IMR-90 (cell line): Measurements from ENCODE around the gene RNASE2.

Experiments
- CEBPB ChIP-seq: IDR thresholded peaks from 2 replicates; pipeline ENCODE4 v1.6.1; 2012; ENCODE audit warnings: low read depth, low read length, improper control_type of control experiment
- CTCF ChIP-seq: conservative IDR thresholded peaks from 2 replicates; pipeline ENCODE4 v1.5.1; 2012; ENCODE audit warnings: mild to moderate bottlenecking, low read depth, low read length, improper control_type of control experiment
- MAFK ChIP-seq: IDR thresholded peaks from 2 replicates; pipeline ENCODE4 v1.6.1; 2012; ENCODE audit warnings: low read depth, low read length, improper control_type of control experiment
- POLR2A ChIP-seq: IDR thresholded peaks from 2 replicates; pipeline ENCODE4 v1.6.1; 2012; ENCODE audit warnings: mild to moderate bottlenecking, low read depth, low read length
- RAD21 ChIP-seq: IDR thresholded peaks from 2 replicates; pipeline ENCODE4 v1.6.1; 2012; ENCODE audit warnings: low read length, improper control_type of control experiment
- RCOR1 ChIP-seq: IDR thresholded peaks from 2 replicates; pipeline ENCODE4 v1.6.1; 2012; ENCODE audit warnings: mild to moderate bottlenecking, low read length, improper control_type of control experiment; ENCODE audit not compliant: insufficient replicate concordance
- TF ChIP-seq, protein P1 (sequence below): fragments of 150-350 bp; IDR thresholded peaks from 2 replicates; pipeline ENCODE4 v1.6.1; 2016; ENCODE audit warnings: low read depth, mild to moderate bottlenecking, low read length, moderate library complexity, borderline replicate concordance

DNA sequence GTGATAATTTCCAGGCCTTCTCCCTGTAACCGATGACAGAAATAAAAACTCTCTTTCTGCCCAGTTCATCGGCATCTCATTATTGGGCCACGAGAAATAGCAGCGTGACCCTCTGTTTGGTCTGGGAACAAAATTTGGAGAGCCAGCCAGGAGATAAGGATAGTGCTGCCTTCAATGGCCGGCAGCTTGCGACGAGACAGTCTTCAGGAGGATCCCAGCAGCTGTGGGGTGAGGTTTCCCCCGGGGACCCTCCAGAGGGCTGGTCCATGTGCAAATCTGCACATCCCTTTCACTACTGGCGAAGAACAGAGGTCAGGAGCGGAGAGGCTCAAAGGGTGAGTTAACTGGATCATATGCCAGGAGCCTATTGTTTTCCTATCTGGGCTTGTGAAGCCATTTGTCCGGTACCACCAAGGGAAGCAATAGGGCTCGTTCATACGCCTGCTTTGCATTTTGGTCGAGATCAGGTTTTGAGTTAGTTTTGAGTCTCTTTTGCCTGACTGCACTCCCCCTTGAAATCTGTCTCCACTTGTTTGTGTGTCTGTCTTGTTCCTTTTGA lies 48.6 kb downstream of the RNASE2 start:
- TF ChIP-seq CTCF = no peak
- TF ChIP-seq POLR2A = no peak
- no peak for TF ChIP-seq CEBPB
- TF ChIP-seq MAFK = no peak
- TF ChIP-seq RAD21 = no peak
- TF ChIP-seq, protein P1, sequence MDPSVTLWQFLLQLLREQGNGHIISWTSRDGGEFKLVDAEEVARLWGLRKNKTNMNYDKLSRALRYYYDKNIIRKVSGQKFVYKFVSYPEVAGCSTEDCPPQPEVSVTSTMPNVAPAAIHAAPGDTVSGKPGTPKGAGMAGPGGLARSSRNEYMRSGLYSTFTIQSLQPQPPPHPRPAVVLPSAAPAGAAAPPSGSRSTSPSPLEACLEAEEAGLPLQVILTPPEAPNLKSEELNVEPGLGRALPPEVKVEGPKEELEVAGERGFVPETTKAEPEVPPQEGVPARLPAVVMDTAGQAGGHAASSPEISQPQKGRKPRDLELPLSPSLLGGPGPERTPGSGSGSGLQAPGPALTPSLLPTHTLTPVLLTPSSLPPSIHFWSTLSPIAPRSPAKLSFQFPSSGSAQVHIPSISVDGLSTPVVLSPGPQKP = no peak
- TF ChIP-seq RCOR1 = no peak
